HEK293 (cell line): ENCODE results near the gene ARHGAP4.
A peak's percentile ranks its signal among the peaks of the same experiment; 100 is the strongest.

ENCODE experiments used
- ATF2 ChIP-seq: fragments of 450-650 bp; formaldehyde crosslinking; IDR thresholded peaks from 2 replicates; pipeline ENCODE4 v1.5.1; 2016; ENCODE audit warnings: missing biosample characterization, missing genetic modification characterization, low read depth
- BCL11A ChIP-seq: fragments of 450-650 bp; formaldehyde crosslinking; IDR thresholded peaks from 2 replicates; pipeline ENCODE4 v1.5.1; 2016; ENCODE audit warnings: low read depth, missing biosample characterization, missing genetic modification characterization
- FEZF1 ChIP-seq: fragments of 450-650 bp; formaldehyde crosslinking; IDR thresholded peaks from 2 replicates; pipeline ENCODE4 v1.5.1; 2016; ENCODE audit warnings: missing biosample characterization, missing genetic modification characterization
- HOXC10 ChIP-seq: sonication (generic); formaldehyde crosslinking; IDR thresholded peaks from 2 replicates; pipeline ENCODE4 v1.8.1; 2023; ENCODE audit warnings: mild to moderate bottlenecking, missing genetic modification reagents
- KLF17 ChIP-seq: fragments of 450-650 bp; formaldehyde crosslinking; IDR thresholded peaks from 2 replicates; pipeline ENCODE4 v1.5.1; 2016; ENCODE audit warnings: missing biosample characterization, missing genetic modification characterization
- KLF7 ChIP-seq: fragments of 450-650 bp; formaldehyde crosslinking; IDR thresholded peaks from 2 replicates; pipeline ENCODE4 v1.5.1; 2016; ENCODE audit warnings: missing biosample characterization, missing genetic modification characterization, borderline replicate concordance
- KLF9 ChIP-seq: fragments of 450-650 bp; formaldehyde crosslinking; IDR thresholded peaks from 2 replicates; pipeline ENCODE4 v1.5.1; 2016; ENCODE audit warnings: missing biosample characterization, missing genetic modification characterization, low read depth
- PBX3 ChIP-seq: sonication (generic); formaldehyde crosslinking; IDR thresholded peaks from 2 replicates; pipeline ENCODE4 v1.8.1; 2022; ENCODE audit warnings: mild to moderate bottlenecking, moderate library complexity, missing genetic modification reagents
- ZBTB21 ChIP-seq: fragments of 450-650 bp; formaldehyde crosslinking; IDR thresholded peaks from 2 replicates; pipeline ENCODE4 v1.5.1; 2017; ENCODE audit warnings: missing biosample characterization, missing genetic modification characterization
- ZFP3 ChIP-seq: fragments of 450-650 bp; formaldehyde crosslinking; IDR thresholded peaks from 2 replicates; pipeline ENCODE4 v1.5.1; 2016; ENCODE audit warnings: low read depth, missing biosample characterization, missing genetic modification characterization
- ZFP41 ChIP-seq: fragments of 450-650 bp; formaldehyde crosslinking; IDR thresholded peaks from 2 replicates; pipeline ENCODE4 v1.5.1; 2016; ENCODE audit warnings: missing biosample characterization, missing genetic modification characterization, borderline replicate concordance
- ZFP69B ChIP-seq: fragments of 450-650 bp; formaldehyde crosslinking; IDR thresholded peaks from 2 replicates; pipeline ENCODE4 v1.5.1; 2016; ENCODE audit warnings: missing biosample characterization, missing genetic modification characterization
- ZIC2 ChIP-seq: fragments of 450-650 bp; formaldehyde crosslinking; IDR thresholded peaks from 2 replicates; pipeline ENCODE4 v1.5.1; 2016; ENCODE audit warnings: missing biosample characterization, missing genetic modification characterization
- ZNF132 ChIP-seq: fragments of 450-650 bp; formaldehyde crosslinking; IDR thresholded peaks from 2 replicates; pipeline ENCODE4 v1.5.1; 2017; ENCODE audit warnings: missing biosample characterization, missing genetic modification characterization, borderline replicate concordance
- ZNF221 ChIP-seq: fragments of 450-650 bp; formaldehyde crosslinking; IDR thresholded peaks from 2 replicates; pipeline ENCODE4 v1.5.1; 2017; ENCODE audit warnings: missing biosample characterization, missing genetic modification characterization, borderline replicate concordance
- ZNF239 ChIP-seq: fragments of 450-650 bp; formaldehyde crosslinking; IDR thresholded peaks from 2 replicates; pipeline ENCODE4 v1.5.1; 2016; ENCODE audit warnings: missing biosample characterization, missing genetic modification characterization
- ZNF324 ChIP-seq: fragments of 450-650 bp; formaldehyde crosslinking; IDR thresholded peaks from 2 replicates; pipeline ENCODE4 v1.5.1; 2016; ENCODE audit warnings: missing biosample characterization, missing genetic modification characterization
- ZNF362 ChIP-seq: fragments of 450-650 bp; formaldehyde crosslinking; IDR thresholded peaks from 2 replicates; pipeline ENCODE4 v1.5.1; 2016; ENCODE audit warnings: missing biosample characterization, missing genetic modification characterization
- ZNF391 ChIP-seq: fragments of 450-650 bp; formaldehyde crosslinking; IDR thresholded peaks from 2 replicates; pipeline ENCODE4 v1.5.1; 2016; ENCODE audit warnings: low read depth, missing biosample characterization, missing genetic modification characterization, borderline replicate concordance
- ZNF433 ChIP-seq: fragments of 450-650 bp; formaldehyde crosslinking; IDR thresholded peaks from 2 replicates; pipeline ENCODE4 v1.5.1; 2016; ENCODE audit warnings: missing biosample characterization, missing genetic modification characterization, low read depth
- ZNF48 ChIP-seq: fragments of 450-650 bp; formaldehyde crosslinking; IDR thresholded peaks from 2 replicates; pipeline ENCODE4 v1.5.1; 2016; ENCODE audit warnings: missing biosample characterization, missing genetic modification characterization
- ZNF513 ChIP-seq: fragments of 450-650 bp; IDR thresholded peaks from 2 replicates; pipeline ENCODE4 v1.5.1; 2018; ENCODE audit warnings: missing biosample characterization, missing genetic modification characterization
- ZNF558 ChIP-seq: fragments of 450-650 bp; formaldehyde crosslinking; IDR thresholded peaks from 2 replicates; pipeline ENCODE4 v1.5.1; 2016; ENCODE audit warnings: missing biosample characterization, missing genetic modification characterization
- ZNF621 ChIP-seq: fragments of 450-650 bp; formaldehyde crosslinking; IDR thresholded peaks from 2 replicates; pipeline ENCODE4 v1.5.1; 2017; ENCODE audit warnings: missing biosample characterization, missing genetic modification characterization
- ZNF626 ChIP-seq: fragments of 450-650 bp; sonication (Bioruptor Pico); formaldehyde crosslinking; IDR thresholded peaks from 2 replicates; pipeline ENCODE4 v1.5.1; 2018; ENCODE audit warnings: missing biosample characterization, missing genetic modification characterization, inconsistent platforms
- ZNF639 ChIP-seq: fragments of 450-650 bp; formaldehyde crosslinking; IDR thresholded peaks from 2 replicates; pipeline ENCODE4 v1.5.1; 2016; ENCODE audit warnings: missing biosample characterization, missing genetic modification characterization
- ZNF777 ChIP-seq: fragments of 450-650 bp; formaldehyde crosslinking; IDR thresholded peaks from 2 replicates; pipeline ENCODE4 v1.5.1; 2017; ENCODE audit warnings: missing biosample characterization, missing genetic modification characterization, borderline replicate concordance
- ZNF785 ChIP-seq: fragments of 450-650 bp; formaldehyde crosslinking; IDR thresholded peaks from 2 replicates; pipeline ENCODE4 v1.5.1; 2016; ENCODE audit warnings: missing biosample characterization, missing genetic modification characterization
- ZNF791 ChIP-seq: fragments of 450-650 bp; formaldehyde crosslinking; IDR thresholded peaks from 2 replicates; pipeline ENCODE4 v1.5.1; 2016; ENCODE audit warnings: missing biosample characterization, missing genetic modification characterization
- ZNF830 ChIP-seq: fragments of 450-650 bp; IDR thresholded peaks from 2 replicates; pipeline ENCODE4 v1.5.0; 2018; ENCODE audit warnings: missing biosample characterization, missing genetic modification characterization, low read depth, mild to moderate bottlenecking, moderate library complexity
- ZSCAN16 ChIP-seq: fragments of 450-650 bp; formaldehyde crosslinking; IDR thresholded peaks from 2 replicates; pipeline ENCODE4 v1.5.1; 2016; ENCODE audit warnings: missing biosample characterization, missing genetic modification characterization
- ZSCAN23 ChIP-seq: fragments of 450-650 bp; formaldehyde crosslinking; IDR thresholded peaks from 2 replicates; pipeline ENCODE4 v1.5.1; 2016; ENCODE audit warnings: missing biosample characterization, missing genetic modification characterization
- ZXDB ChIP-seq: fragments of 450-650 bp; formaldehyde crosslinking; IDR thresholded peaks from 2 replicates; pipeline ENCODE4 v1.5.1; 2016; ENCODE audit warnings: missing biosample characterization, missing genetic modification characterization

The ARHGAP4 gene

GRCh38 chrX:153900831-153901752, 25.0 kb downstream of the ARHGAP4 start (continued):
- TF ChIP-seq ZNF391 (tag by site-specific recombination) (no peak), ATF2 (tag by site-specific recombination) (no peak), ZNF221 (tag by site-specific recombination) (no peak), BCL11A (tag by site-specific recombination) (no peak), ZFP3 (tag by site-specific recombination) (no peak), ZFP69B (tag by site-specific recombination) (no peak), KLF17 (tag by site-specific recombination) (peak; percentile 72; the same call in 1 of the 2 replicates), ZNF626 (tag by site-specific recombination) (no peak), ZNF48 (tag by site-specific recombination) (no peak), ZNF362 (no peak), ZSCAN16 (tag by site-specific recombination) (no peak), ZNF513 (tag by site-specific recombination) (no peak), HOXC10 (CRISPR knock-in tag) (no peak), ZNF558 (tag by site-specific recombination) (no peak), ZNF132 (no peak), ZNF785 (tag by site-specific recombination) (no peak), ZNF830 (no peak), ZNF239 (tag by site-specific recombination) (no peak), KLF9 (peak; percentile 60; the same call in 1 of the 2 replicates), ZNF777 (no peak), ZXDB (tag by site-specific recombination) (no peak; the same call in 1 of the 2 replicates), FEZF1 (tag by site-specific recombination) (no peak), KLF7 (tag by site-specific recombination) (no peak), ZNF621 (tag by site-specific recombination) (no peak), ZNF639 (tag by site-specific recombination) (no peak), ZNF433 (tag by site-specific recombination) (no peak), ZNF324 (tag by site-specific recombination) (no peak), ZFP41 (no peak), PBX3 (no peak), ZNF791 (tag by site-specific recombination) (no peak), ZSCAN23 (tag by site-specific recombination) (no peak; the same call in 1 of the 2 replicates), ZIC2 (no peak), ZBTB21 (tag by site-specific recombination) (no peak)
